Peyer's patch (tissue), 4 donors: ENCODE measurements around the gene KIRREL3.

Source experiments
- CTCF ChIP-seq, 6 experiments: fragments of 450-650 bp in 4 of 6; fragments of 200-600 bp in 2 of 6; sonication (generic) in 1 of 6; IDR thresholded peaks; one replicate each; pipeline ENCODE4 v1.5.1; 2017 to 2019; ENCODE audit warnings: antibody characterized with exemption in 6 of 6, mild to moderate bottlenecking in 3 of 6, moderate library complexity in 1 of 6
- POLR2A ChIP-seq, 2 donors: fragments of 450-650 bp; IDR thresholded peaks; one replicate each; pipeline ENCODE4 v1.5.1; 2017; ENCODE audit warnings: antibody characterized with exemption in 2 of 2, mild to moderate bottlenecking in 2 of 2, moderate library complexity in 2 of 2

- TF ChIP-seq CTCF (IDR thresholded peaks at IDR 0.05) (no peak), POLR2A (IDR thresholded peaks at IDR 0.05) (no peak)
Observed at GRCh38 chr11:126496576-126497337, 503.8 kb downstream of the KIRREL3 start.
